NCI-H524 treated with DMSO at 0.1 percent for 48 hours (cell line): Measurements from ENCODE around the gene MSRB3.
A peak's percentile ranks its signal among the peaks of the same experiment; 100 is the strongest.
"Not testable (repeated sequence)": the region's sequence is repeated elsewhere in the genome, so short reads cannot be mapped to it uniquely, and the experiment has no call there.

ENCODE experiments used
- DNase-seq: peaks from one replicate; lab custom pipeline; 2025; lab: John Stamatoyannopoulos, UW

MSRB3 gene

GRCh38 chr12:65287426-65287825 lies 8.9 kb downstream of the MSRB3 start:
- DNase-seq: no peak

DNA sequence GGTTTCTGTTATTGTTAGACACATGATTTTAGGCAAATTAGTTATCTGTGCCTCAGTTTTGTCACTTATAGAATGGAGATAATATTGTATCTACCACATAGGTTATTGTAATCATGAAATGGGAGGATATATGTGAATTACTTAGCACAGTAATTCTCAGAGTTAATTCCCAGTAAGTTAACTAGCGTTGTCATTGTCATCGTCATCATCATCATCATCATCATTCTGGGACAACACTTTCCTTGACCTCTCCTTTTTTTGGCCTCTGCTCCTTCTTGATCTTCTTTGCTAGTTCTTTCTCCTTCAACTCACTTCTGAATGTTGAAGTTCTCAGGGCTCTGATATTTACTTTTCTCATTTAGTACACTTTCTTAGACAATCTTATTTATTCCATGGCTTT lies 13.8 kb downstream of the MSRB3 start:
- DNase-seq: no peak

DNA sequence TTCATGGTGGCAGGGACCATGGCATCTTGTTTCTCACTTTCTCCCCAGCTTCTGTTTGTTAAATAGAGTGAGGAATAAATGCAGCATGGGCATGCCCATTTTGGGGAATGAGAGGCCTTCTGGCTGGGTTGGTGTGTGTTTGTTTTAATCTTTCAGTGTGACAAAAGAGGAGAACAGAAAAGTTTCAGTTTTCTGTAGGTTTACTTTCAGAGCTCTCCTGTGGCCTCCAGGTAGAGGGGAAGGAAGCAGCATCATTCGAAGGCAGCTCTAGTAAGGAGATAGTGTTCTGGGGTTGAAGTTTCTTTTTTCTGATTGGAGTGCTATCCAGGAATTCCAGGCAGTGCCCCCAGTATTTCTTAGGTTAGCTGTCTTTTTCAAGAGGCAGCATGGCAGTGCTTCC lies 15.3 kb downstream of the MSRB3 start:
- DNase-seq: no peak

DNA sequence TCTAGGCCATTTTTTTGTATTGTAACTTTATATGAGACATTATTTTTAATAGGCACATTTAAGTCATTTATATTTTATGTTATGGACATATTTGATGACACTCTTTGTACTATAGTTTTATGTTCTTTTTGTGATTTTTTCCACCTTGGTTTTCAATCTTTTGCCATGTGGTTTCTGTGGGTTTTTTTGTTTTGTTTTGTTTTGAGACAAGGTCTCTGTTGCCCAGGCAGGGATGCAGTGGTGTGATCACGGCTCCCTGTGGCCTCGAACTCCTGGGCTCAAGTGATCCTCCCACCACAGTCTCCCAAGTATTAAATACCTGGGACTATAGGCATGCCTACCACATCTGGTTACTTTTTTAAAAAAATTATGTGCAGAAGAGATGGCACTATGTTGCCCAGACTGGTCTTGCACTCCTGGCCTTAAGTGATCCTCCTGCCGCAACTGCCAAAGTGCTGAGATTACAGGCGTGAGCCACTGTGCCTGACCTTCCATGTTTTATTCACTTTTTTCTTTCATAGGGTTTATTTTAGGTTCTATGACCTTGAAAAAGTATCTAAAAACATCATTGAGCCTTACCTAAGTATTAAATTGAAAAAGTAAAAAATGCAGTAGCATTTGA lies 16.3 kb downstream of the MSRB3 start:
- no peak for DNase-seq

GRCh38 chr12:65296508-65297265 lies 18.2 kb downstream of the MSRB3 start:
- no peak for DNase-seq

DNA sequence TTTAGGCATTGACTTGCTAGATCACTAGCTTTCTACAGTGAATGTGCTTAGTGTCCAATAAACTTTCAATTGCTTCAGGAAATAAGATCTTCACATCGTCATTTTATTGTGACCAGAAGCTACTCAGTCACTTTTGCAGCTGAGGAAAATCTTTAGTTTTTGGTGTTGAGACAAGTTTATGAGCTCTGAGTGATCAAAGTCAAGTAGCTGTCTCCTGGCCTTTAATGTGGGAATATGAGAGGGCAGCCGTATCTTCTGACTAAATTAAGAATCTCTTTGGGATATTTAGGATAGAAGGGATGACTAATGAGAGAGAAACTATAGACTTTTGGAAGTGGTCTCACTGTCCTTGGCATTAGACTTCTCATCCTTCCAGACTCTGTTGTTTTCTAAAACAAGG lies 21.6 kb downstream of the MSRB3 start:
- no peak for DNase-seq

DNA sequence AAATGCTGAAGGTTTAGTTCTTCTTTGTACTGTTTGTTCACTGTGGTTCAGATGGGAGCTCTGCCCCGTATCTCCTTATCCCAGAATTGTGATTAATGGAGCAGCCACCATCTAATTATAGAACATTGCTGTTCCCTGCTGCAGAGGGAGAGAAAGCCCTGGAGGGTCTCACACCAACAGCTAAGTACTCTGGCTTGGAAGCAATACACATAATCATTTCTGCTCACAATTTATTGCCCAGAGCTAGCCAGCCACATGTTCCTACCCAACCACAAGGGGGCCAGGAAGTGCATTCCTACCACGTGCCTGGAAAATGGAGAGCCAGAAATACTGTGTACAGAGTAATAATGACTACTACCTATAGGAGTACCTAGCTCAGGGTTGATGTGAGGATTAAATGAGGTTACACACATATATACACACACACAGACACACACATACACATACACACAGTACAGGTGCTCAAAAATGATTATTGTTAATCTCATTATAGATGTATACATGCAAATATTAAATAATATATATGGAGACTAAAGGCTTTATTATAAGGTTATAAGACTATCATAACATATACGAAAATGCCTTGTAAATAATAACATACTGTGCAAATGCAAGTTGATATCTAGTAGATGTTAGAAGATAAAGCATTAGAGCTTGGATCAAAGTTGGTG lies 22.3 kb downstream of the MSRB3 start:
- no peak for DNase-seq

- no peak for DNase-seq
These were observed 24.4 kb downstream of the MSRB3 start for GRCh38 chr12:65302891-65303290.

DNA sequence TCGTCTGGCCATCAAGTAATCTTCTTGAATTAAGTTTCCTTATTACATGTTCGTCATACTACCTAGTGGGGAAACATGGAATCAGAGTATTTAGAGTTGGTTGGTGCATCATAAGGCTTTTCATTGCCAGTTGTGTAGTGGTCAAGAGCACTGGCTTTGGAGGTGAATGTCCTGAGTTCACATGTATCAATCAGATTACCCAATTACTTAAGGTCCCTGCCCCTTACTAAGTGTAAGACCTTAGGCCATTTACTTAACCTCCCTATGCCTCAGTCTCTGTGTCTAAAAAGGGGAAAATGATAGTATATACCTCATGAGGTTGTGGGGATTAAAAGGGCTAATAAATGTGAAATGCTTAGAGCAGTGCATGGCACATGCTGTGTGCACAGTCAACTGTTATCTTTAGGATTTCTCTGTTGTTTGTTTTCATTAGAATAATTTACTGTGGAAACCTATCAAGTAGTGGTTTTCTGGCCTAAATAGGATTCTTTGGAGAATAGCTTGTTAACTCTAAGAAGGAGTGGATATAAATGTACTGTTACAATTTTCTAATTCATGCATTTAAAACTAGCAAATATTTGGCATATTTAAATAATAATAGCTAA lies 27.0 kb downstream of the MSRB3 start:
- DNase-seq: no peak

- DNase-seq: peak; percentile 4
These were observed 28.1 kb downstream of the MSRB3 start for GRCh38 chr12:65306366-65307168.

GRCh38 chr12:65307169-65307501 lies 28.7 kb downstream of the MSRB3 start:
- no peak for DNase-seq

DNA sequence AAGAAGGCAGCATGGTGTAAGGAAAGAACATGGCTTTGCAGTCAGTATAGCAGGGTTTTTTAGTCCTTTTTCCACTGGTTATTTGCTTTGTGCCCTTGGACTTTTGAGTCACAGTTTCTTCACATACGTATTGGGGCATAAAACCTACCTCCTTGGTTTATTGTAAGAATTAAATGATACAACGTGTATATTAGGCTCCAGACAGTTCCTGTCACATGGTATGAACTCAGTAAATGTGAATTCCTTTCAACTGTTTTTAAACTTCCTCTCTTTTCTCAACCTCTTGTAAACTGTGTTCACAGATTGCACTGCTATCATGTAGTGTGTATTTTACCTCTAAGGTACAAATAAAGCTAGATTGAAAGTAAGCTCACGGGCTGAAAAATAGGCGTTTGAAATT lies 29.5 kb downstream of the MSRB3 start:
- no peak for DNase-seq

DNA sequence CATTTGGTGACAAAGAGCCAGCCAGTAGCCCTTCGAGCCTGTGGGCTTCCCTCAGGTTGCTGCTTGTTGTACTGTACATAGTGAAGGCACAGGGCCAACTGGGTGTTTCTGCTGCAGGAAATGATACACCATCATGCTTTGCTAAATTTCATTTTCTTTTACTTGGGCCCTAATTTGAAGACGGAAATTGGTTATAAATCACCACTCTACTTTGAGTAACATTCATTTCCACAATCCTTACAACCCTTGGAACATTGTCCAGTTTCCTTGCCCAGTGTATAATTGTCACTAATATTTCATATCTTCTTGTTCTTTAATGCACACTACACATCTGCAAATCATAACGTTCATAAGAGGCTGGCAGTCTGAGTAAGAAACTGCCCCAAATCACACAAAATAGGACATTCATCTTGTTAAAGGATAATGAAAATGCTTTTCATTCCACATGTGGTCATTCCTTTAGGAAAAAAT lies 30.2 kb downstream of the MSRB3 start:
- no peak for DNase-seq

DNA sequence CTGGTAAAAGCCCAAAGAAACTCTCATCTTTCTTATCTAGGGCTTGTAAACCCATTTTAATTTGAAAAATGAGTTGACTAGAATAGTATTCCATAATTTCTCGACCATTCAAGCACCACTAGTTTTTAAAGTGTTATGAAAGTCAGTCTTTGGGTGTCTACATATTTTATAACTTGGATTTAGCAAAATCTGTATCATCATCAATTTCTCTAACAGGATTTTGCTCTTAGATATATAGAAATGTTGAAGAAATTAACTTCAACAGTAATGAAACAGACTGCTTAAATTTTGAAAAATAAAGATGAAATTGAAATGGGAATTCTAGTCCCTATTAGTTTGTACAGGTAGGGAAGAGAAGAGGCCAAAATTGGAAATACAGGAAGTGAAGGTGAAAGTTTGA lies 32.8 kb downstream of the MSRB3 start:
- DNase-seq: no peak

DNA sequence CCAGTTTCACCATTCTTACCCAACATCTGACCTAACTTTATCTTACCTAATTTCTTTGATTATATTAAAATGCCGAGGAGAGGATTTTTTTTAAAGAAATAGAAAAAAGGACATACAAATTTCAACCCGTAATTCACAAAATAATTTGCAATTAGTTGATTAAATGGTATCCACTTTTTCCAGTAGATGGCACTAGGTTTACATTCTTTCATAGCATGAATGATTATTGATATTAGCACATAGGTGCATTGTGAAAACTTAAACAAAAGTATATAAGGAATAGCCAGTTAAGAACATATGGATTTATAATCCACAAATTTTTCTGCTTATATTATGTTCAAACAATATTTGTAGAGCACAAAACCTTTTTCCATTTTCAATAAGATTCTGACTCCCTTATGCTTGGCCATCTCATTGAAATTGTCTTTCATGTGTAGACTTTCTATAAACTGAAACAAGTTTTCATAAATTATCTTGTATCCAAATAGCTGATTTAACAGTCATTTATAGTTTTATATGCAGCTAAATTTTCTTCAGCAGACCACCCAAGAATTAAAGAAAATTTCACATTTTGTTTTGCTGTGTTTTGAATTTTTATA lies 35.3 kb downstream of the MSRB3 start:
- DNase-seq: no peak

DNA sequence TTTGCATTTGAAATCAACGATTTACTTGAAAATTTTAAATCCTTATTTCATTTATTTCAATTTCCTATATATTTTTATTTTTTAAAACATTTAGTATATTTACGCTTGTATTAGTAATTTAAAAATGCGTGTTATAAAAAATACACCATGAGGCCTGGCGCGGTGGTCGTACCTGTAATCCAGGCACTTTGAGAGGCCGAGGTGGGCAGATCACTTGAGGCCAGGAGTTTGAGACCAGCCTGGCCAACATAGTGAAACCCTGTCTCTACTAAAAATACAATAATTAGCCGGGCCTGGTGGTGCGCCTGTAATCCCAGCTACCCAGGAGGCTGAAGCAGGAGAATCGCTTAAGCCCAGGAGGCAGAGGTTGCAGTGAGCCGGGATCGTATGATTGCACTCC lies 36.8 kb downstream of the MSRB3 start:
- not testable (repeated sequence) for DNase-seq

DNA sequence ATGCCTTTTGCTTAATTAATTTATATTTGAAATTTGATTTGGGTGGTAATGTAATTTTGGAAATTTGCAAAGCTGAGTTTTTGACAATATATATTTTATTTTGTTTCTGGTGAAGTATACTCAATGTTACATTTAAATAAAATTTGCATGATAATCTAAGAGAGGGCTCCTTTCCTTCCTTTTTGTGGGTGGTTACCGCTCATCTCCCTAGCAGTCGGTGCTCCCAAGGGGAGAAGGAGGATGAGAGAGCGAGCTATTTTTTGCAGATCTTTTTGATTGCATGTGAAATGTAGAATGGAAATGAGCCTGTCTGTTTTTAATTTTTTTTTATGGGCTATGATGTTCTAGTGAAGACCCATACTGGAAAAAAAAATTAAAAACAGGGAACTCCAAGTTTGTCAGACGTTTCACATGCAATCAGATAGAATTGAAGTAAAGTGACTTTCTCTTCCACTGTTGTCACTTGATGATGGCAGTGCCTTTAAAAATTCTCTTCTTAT lies 39.8 kb downstream of the MSRB3 start:
- DNase-seq: no peak

DNA sequence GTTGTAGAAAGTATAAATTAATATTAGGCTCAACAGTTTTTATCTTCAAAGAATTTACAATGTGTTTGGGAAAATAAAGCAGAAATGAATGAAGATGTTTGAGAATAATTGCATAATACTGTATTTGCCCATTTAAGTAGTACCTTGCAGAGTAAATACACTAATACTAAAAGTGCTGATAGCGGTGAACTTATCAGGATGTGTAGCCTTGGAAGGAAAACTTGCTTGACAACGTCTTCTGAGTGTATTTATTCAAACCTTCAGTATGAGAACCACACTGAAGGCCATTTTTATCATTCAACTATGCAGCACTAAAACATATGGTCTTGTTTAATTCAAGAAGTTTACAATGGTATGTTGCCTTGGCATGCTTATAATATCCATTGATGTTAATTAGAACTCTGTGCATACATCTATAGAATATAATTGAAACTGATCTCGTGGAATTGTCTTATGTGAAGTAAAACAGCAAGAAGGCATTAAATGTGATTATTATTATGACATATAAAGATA lies 41.3 kb downstream of the MSRB3 start:
- no peak for DNase-seq

GRCh38 chr12:65323070-65323469 lies 44.6 kb downstream of the MSRB3 start:
- no peak for DNase-seq

DNA sequence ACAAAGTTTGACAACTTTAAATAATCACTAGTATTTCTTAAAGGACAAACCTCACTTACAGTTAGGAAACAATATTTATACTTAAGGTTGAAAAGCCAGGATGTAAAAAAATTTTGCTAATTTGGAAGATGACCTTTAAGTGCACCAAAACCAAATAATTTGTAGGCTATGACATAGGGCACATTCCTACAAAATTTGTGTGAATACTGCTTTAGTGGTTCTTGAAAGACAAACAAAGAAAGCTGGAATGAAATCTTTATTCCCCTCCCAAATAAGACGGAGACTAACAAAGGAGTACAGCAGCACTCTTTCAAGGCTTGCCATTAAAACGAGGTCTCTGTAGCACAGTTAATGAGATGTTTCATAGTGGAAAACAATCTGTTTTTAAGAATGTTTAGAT lies 45.6 kb downstream of the MSRB3 start:
- no peak for DNase-seq

- no peak for DNase-seq
These were observed 46.1 kb downstream of the MSRB3 start for GRCh38 chr12:65324551-65324950.
